Coronary artery (tissue), 2 donors: Measurements from ENCODE around the gene F8.
"Not testable (repeated sequence)": the region's sequence is repeated elsewhere in the genome, so short reads cannot be mapped to it uniquely, and the experiment has no call there.

Source experiments
- DNase-seq: peaks from one replicate; pipeline ENCODE4 v3.0.0-alpha.2; 2017; ENCODE audit warnings: low spot score
- H3K27ac ChIP-seq, 2 donors: fragments of 200-600 bp; sonication (generic); one replicate each; pipeline ENCODE4 v1.5.1; 2016 to 2019
- H3K4me3 ChIP-seq: fragments of 200-600 bp; sonication (generic); 2 replicates; pipeline ENCODE4 v1.5.1; 2016; ENCODE audit warnings: mild to moderate bottlenecking, moderate library complexity
- CTCF ChIP-seq: fragments of 200-600 bp; sonication (generic); IDR thresholded peaks from one replicate; pipeline ENCODE4 v1.5.1; 2019; ENCODE audit warnings: antibody characterized with exemption

F8 gene

GRCh38 chrX:154827194-154828015, 195.1 kb downstream of the F8 start:
- DNase-seq, result no peak
- Histone ChIP-seq H3K4me3 (no peak overlapping the region), H3K27ac (no peak overlapping the region)
- no peak for TF ChIP-seq CTCF

- DNase-seq, H3K27ac ChIP-seq, H3K4me3 ChIP-seq: not testable (repeated sequence)
These were observed 196.9 kb downstream of the F8 start for GRCh38 chrX:154825586-154825985.

- no peak for TF ChIP-seq CTCF
- DNase-seq, result no peak
- no peak overlapping the region for H3K27ac ChIP-seq
- no peak overlapping the region for H3K4me3 ChIP-seq
These were observed 197.9 kb downstream of the F8 start for GRCh38 chrX:154824638-154825037.

- Histone ChIP-seq H3K27ac (no peak overlapping the region), H3K4me3 (no peak overlapping the region)
- no peak for DNase-seq
- no peak for TF ChIP-seq CTCF
These were observed 200.5 kb downstream of the F8 start for GRCh38 chrX:154822029-154822428.

- DNase-seq, result no peak
- no peak overlapping the region for H3K27ac ChIP-seq
- TF ChIP-seq CTCF, result no peak
- H3K4me3 ChIP-seq, result no peak overlapping the region
These were observed 201.0 kb downstream of the F8 start for GRCh38 chrX:154821523-154821922.

- no peak for DNase-seq
These were observed 202.7 kb downstream of the F8 start for GRCh38 chrX:154819771-154820341.

More at GRCh38 chrX:154819771-154820341, 202.7 kb downstream of the F8 start:
- no peak for TF ChIP-seq CTCF
- Histone ChIP-seq H3K4me3 (no peak overlapping the region), H3K27ac (no peak overlapping the region)
